Thyroid gland (tissue), 4 donors: ENCODE data around the gene NBEAL1.
"Not testable (repeated sequence)": the region's sequence is repeated elsewhere in the genome, so short reads cannot be mapped to it uniquely, and the experiment has no call there.

Experiments
- CTCF ChIP-seq, 6 experiments: fragments of 200-600 bp in 3 of 6; fragments of 450-650 bp in 3 of 6; sonication (generic) in 3 of 6; IDR thresholded peaks; one replicate each; pipeline ENCODE4 v1.5.1; 2016 to 2019; ENCODE audit warnings: antibody characterized with exemption in 6 of 6, mild to moderate bottlenecking in 2 of 6, inconsistent platforms in 1 of 6, moderate library complexity in 1 of 6
- POLR2A ChIP-seq, 2 donors: fragments of 450-650 bp; IDR thresholded peaks; one replicate each; pipeline ENCODE4 v1.6.1; 2017; ENCODE audit warnings: antibody characterized with exemption in 2 of 2, mild to moderate bottlenecking in 2 of 2, moderate library complexity in 1 of 2

DNA sequence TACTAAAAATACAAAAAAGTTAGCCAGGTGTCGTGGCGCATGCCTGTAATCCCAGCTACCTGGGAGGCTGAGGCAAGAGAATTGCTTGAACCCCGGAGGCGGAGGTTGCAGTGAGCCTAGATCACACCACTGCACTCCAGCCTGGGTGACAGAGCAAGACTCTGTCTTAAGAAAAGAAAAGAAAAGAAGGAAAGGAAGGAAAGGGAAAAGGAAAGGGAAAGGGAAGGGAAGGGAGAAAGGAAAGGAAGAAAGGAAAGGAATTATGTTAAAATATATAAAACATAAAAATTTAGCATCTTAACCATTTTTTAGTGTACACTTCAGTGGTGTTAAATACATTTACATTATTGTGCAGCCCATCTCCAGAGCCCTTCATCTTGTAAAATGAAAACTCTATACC lies 76.0 kb downstream of the NBEAL1 start:
- TF ChIP-seq CTCF, POLR2A (IDR thresholded peaks at IDR 0.05): not testable (repeated sequence)
